T-helper 2 cell treated with Interferon-gamma antibody and Interleukin-4, amounts not matched to agents 5 μg/mL and 100 μg/mL, for 36 hours (primary cell): ENCODE results near the gene PLG.
"Not testable (repeated sequence)": the region's sequence is repeated elsewhere in the genome, so short reads cannot be mapped to it uniquely, and the experiment has no call there.

Experiments used
- DNase-seq: peaks from one replicate; pipeline ENCODE4 v3.0.0; 2021; ENCODE audit warnings: low spot score
- H3K27ac Mint-ChIP-seq: one replicate; pipeline ENCODE4 v1.8.0; 2021; ENCODE audit warnings: mild to moderate bottlenecking, mixed read lengths
- H3K27me3 Mint-ChIP-seq: one replicate; pipeline ENCODE4 v1.8.0; 2021; ENCODE audit warnings: low read depth, mixed read lengths
- H3K36me3 Mint-ChIP-seq: one replicate; pipeline ENCODE4 v1.8.0; 2021; ENCODE audit warnings: low read depth, mixed read lengths
- H3K4me1 Mint-ChIP-seq: one replicate; pipeline ENCODE4 v1.8.0; 2021; ENCODE audit warnings: low read depth, mixed read lengths
- H3K4me3 Mint-ChIP-seq: one replicate; pipeline ENCODE4 v1.8.0; 2022; ENCODE audit warnings: mild to moderate bottlenecking, moderate library complexity, mixed read lengths
- H3K9me3 Mint-ChIP-seq: one replicate; pipeline ENCODE4 v1.8.0; 2021; ENCODE audit warnings: mixed read lengths

PLG gene

DNA sequence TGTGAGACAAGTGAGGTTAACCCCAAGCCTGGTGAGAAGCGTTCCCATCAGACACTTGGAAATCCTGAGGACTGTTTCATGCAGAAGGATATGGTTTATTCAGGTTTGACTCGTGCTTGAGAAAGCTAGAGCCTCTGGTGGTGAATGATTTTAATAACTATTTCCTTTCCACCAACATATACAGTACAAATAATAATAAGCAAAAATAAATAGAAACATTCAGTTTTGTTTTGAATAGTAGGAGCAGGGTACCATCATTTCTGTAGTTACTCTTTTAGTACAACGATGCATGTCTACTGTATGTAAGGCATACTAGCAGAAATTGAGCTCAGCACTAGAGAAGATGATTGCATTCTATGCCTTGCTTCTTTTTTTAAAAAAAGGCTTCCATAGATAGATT is 33.5 kb downstream of the PLG start:
- no peaks in the 10 kb centered on the region for H3K36me3 Mint-ChIP-seq
- H3K27ac Mint-ChIP-seq: no peak overlapping the region
- no peak for DNase-seq
- no peaks in the 10 kb centered on the region for H3K27me3 Mint-ChIP-seq
- no peak overlapping the region for H3K4me3 Mint-ChIP-seq
- no peaks in the 10 kb centered on the region for H3K9me3 Mint-ChIP-seq
- no peaks in the 10 kb centered on the region for H3K4me1 Mint-ChIP-seq

DNA sequence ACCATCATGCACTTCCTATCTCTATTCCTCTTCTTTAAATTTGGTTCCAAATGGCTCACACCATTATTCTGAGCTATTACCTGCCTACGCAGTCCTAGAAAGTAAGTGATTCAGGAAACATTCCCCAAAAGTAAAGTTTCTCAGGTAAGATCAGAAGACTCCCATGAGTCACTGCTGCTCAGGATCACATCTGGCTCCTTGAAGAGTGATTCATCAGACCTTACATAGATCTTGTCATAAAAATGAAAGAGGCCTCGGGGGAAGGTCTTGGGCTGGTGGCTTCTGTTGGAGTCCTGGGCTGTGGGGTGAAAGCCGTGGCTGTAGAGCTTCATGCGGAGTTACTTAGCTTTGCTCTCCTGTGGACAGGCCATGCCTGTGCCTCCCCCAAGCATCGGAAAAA is 35.9 kb downstream of the PLG start:
- Mint-ChIP-seq H3K4me3 (no peak overlapping the region), H3K4me1 (no peaks in the 10 kb centered on the region)
- no peak for DNase-seq

GRCh38 chr6:160739955-160740354 is 37.9 kb downstream of the PLG start:
- no peak for DNase-seq
- no peak overlapping the region for H3K27ac Mint-ChIP-seq
- H3K4me1 Mint-ChIP-seq: no peaks in the 10 kb centered on the region
- H3K36me3 Mint-ChIP-seq: no peaks in the 10 kb centered on the region
- H3K27me3 Mint-ChIP-seq: peaks cover 15% of the 10 kb centered on the region
- H3K9me3 Mint-ChIP-seq: no peaks in the 10 kb centered on the region
- no peak overlapping the region for H3K4me3 Mint-ChIP-seq

More for the DNA sequence above, 35.9 kb downstream of the PLG start:
- H3K9me3 Mint-ChIP-seq: no peaks in the 10 kb centered on the region
- H3K27me3 Mint-ChIP-seq: peaks cover 3% of the 10 kb centered on the region
- H3K36me3 Mint-ChIP-seq: no peaks in the 10 kb centered on the region
- no peak overlapping the region for H3K27ac Mint-ChIP-seq

DNA sequence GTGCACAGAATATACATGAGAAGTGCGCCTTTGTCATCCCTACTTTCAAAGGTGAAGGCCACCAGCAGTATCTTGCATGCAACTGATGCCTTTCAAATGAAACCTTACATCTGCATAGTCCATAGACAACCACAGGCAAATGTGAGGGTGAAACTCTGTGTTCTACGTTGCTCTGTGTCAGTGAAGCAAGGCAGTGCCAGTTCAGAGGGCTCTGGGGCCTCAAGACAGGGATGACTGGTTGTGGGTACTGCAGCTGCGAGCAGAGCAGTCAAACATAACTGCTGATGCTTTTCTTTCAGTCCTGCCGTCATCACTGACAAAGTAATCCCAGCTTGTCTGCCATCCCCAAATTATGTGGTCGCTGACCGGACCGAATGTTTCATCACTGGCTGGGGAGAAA is 39.0 kb downstream of the PLG start:
- not testable (repeated sequence) for DNase-seq, H3K36me3 Mint-ChIP-seq, H3K4me3 Mint-ChIP-seq, H3K27ac Mint-ChIP-seq, H3K9me3 Mint-ChIP-seq, H3K4me1 Mint-ChIP-seq
- peaks cover 15% of the 10 kb centered on the region for H3K27me3 Mint-ChIP-seq

- DNase-seq: no peak
- H3K9me3 Mint-ChIP-seq: no peaks in the 10 kb centered on the region
- no peaks in the 10 kb centered on the region for H3K4me1 Mint-ChIP-seq
- no peak overlapping the region for H3K4me3 Mint-ChIP-seq
- H3K27ac Mint-ChIP-seq: no peak overlapping the region
- H3K36me3 Mint-ChIP-seq: no peaks in the 10 kb centered on the region
- H3K27me3 Mint-ChIP-seq: peaks cover 15% of the 10 kb centered on the region
Observed at GRCh38 chr6:160742090-160742489, 40.0 kb downstream of the PLG start.

DNA sequence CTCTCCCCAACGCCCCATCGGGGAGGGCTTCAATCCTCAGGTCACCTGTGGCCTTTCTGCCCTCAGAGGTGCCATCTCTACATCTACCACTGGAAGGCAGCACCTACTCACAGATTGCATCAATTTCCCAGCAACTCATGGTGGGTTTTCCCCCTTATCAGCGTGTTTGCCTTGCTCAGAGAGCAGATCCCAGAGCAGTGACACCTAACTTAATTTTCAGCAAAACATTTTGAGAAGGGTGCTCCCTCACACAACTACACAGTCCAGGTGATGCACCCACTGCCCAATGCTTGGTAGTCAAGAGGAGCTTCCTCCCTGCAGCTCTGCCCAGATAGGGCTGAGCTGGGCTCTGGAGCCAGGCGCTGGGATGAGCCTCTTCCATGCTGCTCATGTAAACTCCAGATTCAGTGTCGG is 48.2 kb downstream of the PLG start:
- H3K4me1 Mint-ChIP-seq: no peaks in the 10 kb centered on the region
- H3K36me3 Mint-ChIP-seq: no peaks in the 10 kb centered on the region
- no peaks in the 10 kb centered on the region for H3K9me3 Mint-ChIP-seq
- H3K27ac Mint-ChIP-seq: no peak overlapping the region
- H3K27me3 Mint-ChIP-seq: no peaks in the 10 kb centered on the region
- DNase-seq: no peak
- no peak overlapping the region for H3K4me3 Mint-ChIP-seq

GRCh38 chr6:160753211-160753610 is 51.2 kb downstream of the PLG start:
- not testable (repeated sequence) for DNase-seq, H3K4me1 Mint-ChIP-seq, H3K27ac Mint-ChIP-seq, H3K4me3 Mint-ChIP-seq, H3K9me3 Mint-ChIP-seq, H3K36me3 Mint-ChIP-seq, H3K27me3 Mint-ChIP-seq

- Mint-ChIP-seq H3K36me3 (no peaks in the 10 kb centered on the region), H3K9me3 (no peaks in the 10 kb centered on the region), H3K4me1 (no peaks in the 10 kb centered on the region), H3K27ac (no peak overlapping the region), H3K4me3 (no peak overlapping the region), H3K27me3 (no peaks in the 10 kb centered on the region)
- DNase-seq: no peak
Observed at GRCh38 chr6:160755165-160755564, 53.1 kb downstream of the PLG start.

DNA sequence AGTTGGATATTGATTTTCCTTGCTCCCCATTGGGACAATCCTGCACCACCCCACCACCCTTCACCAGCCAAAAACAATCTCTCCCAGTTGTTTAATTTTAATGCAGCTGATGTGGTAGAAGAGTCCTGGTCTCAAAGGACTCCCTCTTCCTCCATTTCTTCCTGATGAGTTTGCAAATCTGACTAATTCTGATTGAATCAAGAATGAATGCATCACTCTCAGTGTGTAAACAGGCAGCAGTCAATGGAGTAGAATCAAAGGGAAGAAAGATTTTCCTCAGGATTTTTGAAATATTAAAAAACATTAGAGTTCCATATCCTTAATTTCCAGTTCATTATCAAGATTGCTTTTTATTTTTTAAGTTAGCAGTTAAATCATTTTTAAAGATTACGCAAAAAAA is 54.0 kb downstream of the PLG start:
- Mint-ChIP-seq H3K4me3 (no peak overlapping the region), H3K27ac (no peak overlapping the region), H3K4me1 (no peaks in the 10 kb centered on the region), H3K27me3 (no peaks in the 10 kb centered on the region), H3K9me3 (no peaks in the 10 kb centered on the region), H3K36me3 (no peaks in the 10 kb centered on the region)
- no peak for DNase-seq

GRCh38 chr6:160756871-160757270 is 54.8 kb downstream of the PLG start:
- no peaks in the 10 kb centered on the region for H3K9me3 Mint-ChIP-seq
- no peaks in the 10 kb centered on the region for H3K36me3 Mint-ChIP-seq
- H3K27ac Mint-ChIP-seq: no peak overlapping the region
- no peak overlapping the region for H3K4me3 Mint-ChIP-seq
- H3K4me1 Mint-ChIP-seq: no peaks in the 10 kb centered on the region
- no peaks in the 10 kb centered on the region for H3K27me3 Mint-ChIP-seq
- no peak for DNase-seq

DNA sequence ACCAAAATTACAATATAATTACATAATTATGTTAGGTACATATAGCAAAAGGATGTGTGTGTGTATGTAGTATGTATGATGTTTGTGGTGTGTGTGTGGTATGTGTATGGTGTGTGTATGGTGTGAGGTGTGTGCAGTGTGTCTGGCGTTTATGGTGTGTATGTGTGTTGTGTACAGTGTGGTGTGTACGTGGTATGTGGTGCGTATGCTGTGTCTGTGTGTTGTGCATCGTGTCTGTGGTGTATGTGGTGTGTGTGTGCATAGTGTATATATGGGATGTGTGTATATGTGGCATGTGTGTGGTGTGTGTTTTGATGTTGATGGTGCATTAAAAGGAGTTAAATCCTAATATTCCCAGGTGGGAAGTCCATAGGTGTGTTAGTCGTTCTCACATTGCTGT is 62.8 kb downstream of the PLG start:
- Mint-ChIP-seq H3K27ac (no peak overlapping the region), H3K9me3 (no peaks in the 10 kb centered on the region), H3K4me1 (no peaks in the 10 kb centered on the region), H3K27me3 (peaks cover 20% of the 10 kb centered on the region), H3K36me3 (no peaks in the 10 kb centered on the region), H3K4me3 (no peak overlapping the region)
- no peak for DNase-seq

GRCh38 chr6:160765412-160765811 is 63.4 kb downstream of the PLG start:
- no peak for DNase-seq
- Mint-ChIP-seq H3K9me3 (no peaks in the 10 kb centered on the region), H3K4me3 (no peak overlapping the region), H3K27ac (no peak overlapping the region), H3K4me1 (no peaks in the 10 kb centered on the region), H3K27me3 (peaks cover 20% of the 10 kb centered on the region), H3K36me3 (no peaks in the 10 kb centered on the region)

GRCh38 chr6:160766657-160766988 is 64.6 kb downstream of the PLG start:
- no peaks in the 10 kb centered on the region for H3K36me3 Mint-ChIP-seq
- no peak overlapping the region for H3K27ac Mint-ChIP-seq
- no peaks in the 10 kb centered on the region for H3K9me3 Mint-ChIP-seq
- H3K4me1 Mint-ChIP-seq: no peaks in the 10 kb centered on the region
- peaks cover 20% of the 10 kb centered on the region for H3K27me3 Mint-ChIP-seq
- H3K4me3 Mint-ChIP-seq: no peak overlapping the region
- no peak for DNase-seq

GRCh38 chr6:160766989-160767646 is 65.1 kb downstream of the PLG start:
- Mint-ChIP-seq H3K9me3 (no peaks in the 10 kb centered on the region), H3K4me3 (peak overlapping the region; percentile 78), H3K27ac (no peak overlapping the region), H3K27me3 (peaks cover 20% of the 10 kb centered on the region), H3K36me3 (no peaks in the 10 kb centered on the region), H3K4me1 (no peaks in the 10 kb centered on the region)
- peak; percentile 36 for DNase-seq

DNA sequence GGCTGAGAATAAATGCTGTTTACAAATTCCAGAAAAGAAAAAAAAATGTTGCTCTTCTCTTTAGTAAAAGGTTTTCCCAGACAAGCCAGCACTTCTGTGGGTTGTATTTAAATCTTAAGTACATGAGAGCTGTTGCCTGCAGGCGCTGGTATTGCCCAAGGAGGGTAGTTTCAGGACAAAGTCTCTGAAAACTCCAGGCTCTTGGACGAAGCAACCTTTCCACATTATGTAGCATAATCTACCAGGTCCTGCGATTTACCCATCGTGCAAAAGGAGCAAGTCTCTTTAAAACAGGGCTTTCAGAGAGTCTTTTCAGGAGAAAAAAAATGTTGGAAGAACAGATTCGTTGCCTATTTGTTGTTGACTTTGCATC is 65.6 kb downstream of the PLG start:
- Mint-ChIP-seq H3K9me3 (no peaks in the 10 kb centered on the region), H3K4me3 (peak overlapping the region; percentile 78), H3K27ac (no peak overlapping the region), H3K4me1 (no peaks in the 10 kb centered on the region), H3K36me3 (no peaks in the 10 kb centered on the region), H3K27me3 (peaks cover 20% of the 10 kb centered on the region)
- DNase-seq: no peak
